Testis (tissue), 2 donors: ENCODE data around the gene KCNH5.

ENCODE experiments used
- POLR2A ChIP-seq: fragments of 450-650 bp; IDR thresholded peaks from one replicate; pipeline ENCODE4 v1.6.1; 2017; ENCODE audit warnings: antibody characterized with exemption, mild to moderate bottlenecking, moderate library complexity
- TF ChIP-seq, protein P1 (sequence below), 3 experiments: fragments of 450-650 bp in 2 of 3; fragments of 200-600 bp in 1 of 3; sonication (generic) in 1 of 3; IDR thresholded peaks; one replicate each; pipeline ENCODE4 v1.5.1; 2016 to 2019; ENCODE audit warnings: antibody characterized with exemption in 3 of 3, mild to moderate bottlenecking in 2 of 3, moderate library complexity in 1 of 3

DNA sequence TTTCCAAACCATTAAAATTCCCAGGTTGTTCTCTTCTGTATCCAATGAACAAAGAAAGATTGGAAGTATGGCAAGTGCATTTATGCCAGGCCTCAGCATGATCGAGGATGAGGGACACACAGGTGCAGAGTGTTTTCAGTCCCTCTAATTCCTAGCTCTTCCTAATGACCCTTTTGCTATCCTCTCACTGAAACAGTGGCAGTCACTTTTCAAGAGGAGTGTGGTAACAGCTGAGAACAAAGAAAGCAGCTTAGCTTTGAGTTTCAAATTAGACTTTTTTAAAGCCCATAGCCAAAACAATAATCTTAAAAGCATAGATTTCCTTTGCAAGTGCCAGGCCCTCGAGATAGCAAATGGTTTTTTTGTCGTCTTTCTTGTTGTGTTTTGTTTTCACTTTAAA, 110.8 kb downstream of the KCNH5 start:
- TF ChIP-seq POLR2A: no peak
- TF ChIP-seq, protein P1, sequence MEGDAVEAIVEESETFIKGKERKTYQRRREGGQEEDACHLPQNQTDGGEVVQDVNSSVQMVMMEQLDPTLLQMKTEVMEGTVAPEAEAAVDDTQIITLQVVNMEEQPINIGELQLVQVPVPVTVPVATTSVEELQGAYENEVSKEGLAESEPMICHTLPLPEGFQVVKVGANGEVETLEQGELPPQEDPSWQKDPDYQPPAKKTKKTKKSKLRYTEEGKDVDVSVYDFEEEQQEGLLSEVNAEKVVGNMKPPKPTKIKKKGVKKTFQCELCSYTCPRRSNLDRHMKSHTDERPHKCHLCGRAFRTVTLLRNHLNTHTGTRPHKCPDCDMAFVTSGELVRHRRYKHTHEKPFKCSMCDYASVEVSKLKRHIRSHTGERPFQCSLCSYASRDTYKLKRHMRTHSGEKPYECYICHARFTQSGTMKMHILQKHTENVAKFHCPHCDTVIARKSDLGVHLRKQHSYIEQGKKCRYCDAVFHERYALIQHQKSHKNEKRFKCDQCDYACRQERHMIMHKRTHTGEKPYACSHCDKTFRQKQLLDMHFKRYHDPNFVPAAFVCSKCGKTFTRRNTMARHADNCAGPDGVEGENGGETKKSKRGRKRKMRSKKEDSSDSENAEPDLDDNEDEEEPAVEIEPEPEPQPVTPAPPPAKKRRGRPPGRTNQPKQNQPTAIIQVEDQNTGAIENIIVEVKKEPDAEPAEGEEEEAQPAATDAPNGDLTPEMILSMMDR (IDR thresholded peaks at IDR 0.05): no peak
